Measurements from ENCODE around the gene HIVEP1.

GRCh38 chr6:11977738-11978137, 34.4 kb upstream of the HIVEP1 start:
- TF ChIP-seq CTCF (IDR thresholded peaks at IDR 0.05) (no peak), POLR2A (IDR thresholded peaks at IDR 0.05) (no peak), EP300 (IDR thresholded peaks at IDR 0.05) (no peak)
